SK-N-MC (cell line): ENCODE results near the gene CDH18.

Experiments used
- EZH2 ChIP-seq: fragments of 200-600 bp; sonication (generic); IDR thresholded peaks from one replicate; pipeline ENCODE4 v1.6.1; 2017; ENCODE audit warnings: antibody characterized with exemption
- POLR2AphosphoS5 ChIP-seq: IDR thresholded peaks from 2 replicates; pipeline ENCODE4 v1.6.1; 2012; ENCODE audit warnings: mild to moderate bottlenecking, low read depth, low read length, borderline replicate concordance

GRCh38 chr5:19497229-19497815 is 490.7 kb downstream of the CDH18 start:
- no peak for TF ChIP-seq EZH2
- TF ChIP-seq POLR2AphosphoS5, result no peak
